BJ (cell line): Measurements from ENCODE around the gene SHISA4. TPM values are rescaled to one million over a fixed set of nuclear protein-coding genes. Genes with fewer than 3 reads are reported as not detected.

ENCODE experiments used
- CTCF ChIA-PET: fragments of 350-600 bp; formaldehyde crosslinking; extraction: SDS; loops from one replicate; lab custom pipeline; 2021; ENCODE audit warnings: antibody characterized with exemption, inconsistent platforms; lab: Yijun Ruan, JAX
- POLR2A ChIA-PET: fragments of 300-600 bp; sonication (Branson Sonifier 250); formaldehyde crosslinking; extraction: SDS; loops from one replicate; lab custom pipeline; 2021; ENCODE audit warnings: antibody characterized with exemption; lab: Charles Lee
- DNase-seq: peaks from one replicate; pipeline ENCODE4 v3.0.0-alpha.2; 2011; ENCODE audit warnings: low read depth
- H3K27me3 ChIP-seq: 2 replicates; pipeline ENCODE4 v1.6.0; 2011; ENCODE audit warnings: low read length; ENCODE audit not compliant: control insufficient read depth, insufficient read depth
- H3K36me3 ChIP-seq: 2 replicates; pipeline ENCODE4 v1.5.1; 2011; ENCODE audit warnings: low read length; ENCODE audit not compliant: control insufficient read depth, insufficient read depth
- H3K4me3 ChIP-seq: 2 replicates; pipeline ENCODE4 v1.5.1; 2011; ENCODE audit warnings: low read depth, mild to moderate bottlenecking, control low read depth, low read length
- polyA plus RNA-seq: library from polyadenylated mRNA; depleted of rRNA; stranded (reverse); fragments of >200 nt; gene quantifications from 2 replicates; pipeline ENCODE4 v1.2.3, GENCODE V29; 2011
- TF ChIP-seq, protein P1 (sequence below): IDR thresholded peaks from 2 replicates; pipeline ENCODE4 v1.5.1; 2011; ENCODE audit warnings: low read depth, mild to moderate bottlenecking, control low read depth, inconsistent platforms, low read length, moderate library complexity; ENCODE audit not compliant: insufficient read depth

Gene SHISA4
- polyA plus RNA-seq, 1 experiment = 72.6 TPM

DNA sequence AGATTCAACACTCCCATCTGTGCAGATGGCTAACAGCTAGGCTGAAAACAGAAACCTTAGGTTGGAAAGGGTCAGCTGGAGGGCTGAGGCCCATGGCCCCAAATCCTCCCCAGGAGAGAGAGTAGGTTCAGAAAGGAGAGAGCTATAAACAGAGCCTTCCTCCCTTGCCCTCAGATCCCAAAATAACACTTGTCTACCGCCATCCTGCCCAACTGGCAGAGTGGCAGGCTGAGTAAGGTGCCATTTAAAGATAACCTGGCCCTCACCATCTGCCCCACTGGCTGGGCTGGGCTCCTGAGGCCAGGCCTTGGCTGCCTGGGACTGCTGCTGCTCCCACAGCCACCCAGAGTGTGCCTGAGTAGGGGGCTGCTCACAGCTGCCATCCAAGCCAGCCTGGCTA is 4.3 kb upstream of the SHISA4 start:
- ChIA-PET CTCF (interaction anchor here (2.2 to 2.9 kb wide), 2 partner anchors 11 to 88 kb away, joined by 5 to 16 read pairs; no protein-coding TSS in a partner anchor), POLR2A (no interaction called here)
- TF ChIP-seq, protein P1, sequence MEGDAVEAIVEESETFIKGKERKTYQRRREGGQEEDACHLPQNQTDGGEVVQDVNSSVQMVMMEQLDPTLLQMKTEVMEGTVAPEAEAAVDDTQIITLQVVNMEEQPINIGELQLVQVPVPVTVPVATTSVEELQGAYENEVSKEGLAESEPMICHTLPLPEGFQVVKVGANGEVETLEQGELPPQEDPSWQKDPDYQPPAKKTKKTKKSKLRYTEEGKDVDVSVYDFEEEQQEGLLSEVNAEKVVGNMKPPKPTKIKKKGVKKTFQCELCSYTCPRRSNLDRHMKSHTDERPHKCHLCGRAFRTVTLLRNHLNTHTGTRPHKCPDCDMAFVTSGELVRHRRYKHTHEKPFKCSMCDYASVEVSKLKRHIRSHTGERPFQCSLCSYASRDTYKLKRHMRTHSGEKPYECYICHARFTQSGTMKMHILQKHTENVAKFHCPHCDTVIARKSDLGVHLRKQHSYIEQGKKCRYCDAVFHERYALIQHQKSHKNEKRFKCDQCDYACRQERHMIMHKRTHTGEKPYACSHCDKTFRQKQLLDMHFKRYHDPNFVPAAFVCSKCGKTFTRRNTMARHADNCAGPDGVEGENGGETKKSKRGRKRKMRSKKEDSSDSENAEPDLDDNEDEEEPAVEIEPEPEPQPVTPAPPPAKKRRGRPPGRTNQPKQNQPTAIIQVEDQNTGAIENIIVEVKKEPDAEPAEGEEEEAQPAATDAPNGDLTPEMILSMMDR = no peak
- DNase-seq = no peak
- no peaks in the 10 kb centered on the region for H3K27me3 ChIP-seq
- H3K4me3 ChIP-seq = no peak overlapping the region
- H3K36me3 ChIP-seq = no peaks in the 10 kb centered on the region

DNA sequence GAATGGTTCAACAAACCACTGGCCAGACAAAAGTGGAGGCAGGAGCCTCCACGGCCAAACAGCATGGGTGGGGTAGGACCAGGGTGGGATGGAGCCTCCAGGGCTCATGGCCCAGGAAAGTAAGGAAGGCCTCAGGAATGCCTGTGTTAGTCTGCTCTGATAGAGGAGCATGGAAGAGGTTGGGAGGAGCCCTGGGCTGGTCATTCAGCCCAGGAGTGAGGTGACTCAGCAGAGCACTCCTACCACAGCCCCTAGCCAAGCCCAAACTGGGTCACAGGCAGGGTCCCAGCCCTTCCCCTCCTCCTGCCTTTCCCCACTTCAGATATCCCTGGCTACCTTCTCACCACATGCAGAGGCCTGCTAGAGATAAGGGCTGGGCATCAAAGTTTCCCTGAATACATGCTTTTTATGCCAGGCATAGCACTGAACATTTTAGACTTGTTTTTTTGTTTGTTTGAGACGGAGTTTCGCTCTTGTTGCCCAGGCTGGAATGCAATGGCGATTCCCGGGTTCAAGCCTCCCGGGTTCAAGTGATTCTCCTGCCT is 3.1 kb upstream of the SHISA4 start:
- TF ChIP-seq, protein P1 = no peak
- POLR2A ChIA-PET = no interaction called here
- Histone ChIP-seq H3K36me3 (no peaks in the 10 kb centered on the region), H3K4me3 (no peak overlapping the region), H3K27me3 (no peaks in the 10 kb centered on the region)
- CTCF ChIA-PET = interaction anchor here (1.3 to 2.5 kb wide), 6 partner anchors 10 to 87 kb away, joined by 3 to 14 read pairs (median 4); partner anchors contain the start of gene LMOD1
- no peak for DNase-seq

DNA sequence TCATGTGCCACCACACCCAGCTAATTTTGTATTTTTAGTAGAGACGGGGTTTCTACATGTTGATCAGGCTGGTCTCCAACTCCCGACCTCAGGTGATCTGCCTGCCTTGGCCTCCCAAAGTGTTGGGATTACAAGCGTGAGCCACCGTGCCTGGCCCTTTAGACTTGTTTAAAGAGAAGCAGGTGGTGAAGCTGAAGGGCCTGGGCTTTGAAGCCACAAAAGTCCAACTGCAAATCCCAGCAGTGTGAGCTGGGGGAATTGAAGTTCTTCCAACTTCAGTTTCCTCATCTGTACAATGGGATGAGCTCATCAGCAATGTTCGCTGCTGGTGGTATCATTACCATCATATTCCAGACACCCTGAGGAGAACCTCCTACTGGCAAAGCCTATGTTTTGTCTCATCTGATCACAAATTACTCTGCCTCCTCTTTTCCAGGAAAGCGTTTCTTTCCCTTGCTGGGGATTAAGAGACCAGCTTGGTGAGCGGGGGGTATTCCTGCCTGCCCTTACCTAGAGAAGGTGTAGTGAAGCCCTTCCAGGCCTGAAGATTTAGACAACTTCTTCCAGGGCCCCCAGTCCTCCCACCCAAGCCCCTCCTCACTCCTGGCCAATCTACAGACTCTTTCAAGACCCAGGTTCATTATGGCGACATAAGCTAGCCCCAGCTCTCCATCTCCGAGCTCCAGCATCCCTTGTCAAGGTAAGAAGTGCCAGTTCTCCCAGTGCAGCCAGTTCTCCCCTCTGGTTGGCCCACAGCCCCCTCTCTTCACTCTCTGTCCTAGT is 2.4 kb upstream of the SHISA4 start:
- H3K27me3 ChIP-seq = no peaks in the 10 kb centered on the region
- ChIA-PET CTCF (interaction anchor here (1.0 to 2.5 kb wide), 9 partner anchors 8 to 87 kb away, joined by 3 to 16 read pairs (median 3); partner anchors contain the start of gene LMOD1), POLR2A (no interaction called here)
- no peak overlapping the region for H3K4me3 ChIP-seq
- TF ChIP-seq, protein P1 = no peak
- DNase-seq = no peak
- H3K36me3 ChIP-seq = no peaks in the 10 kb centered on the region; the same call in 1 of the 2 replicates

DNA sequence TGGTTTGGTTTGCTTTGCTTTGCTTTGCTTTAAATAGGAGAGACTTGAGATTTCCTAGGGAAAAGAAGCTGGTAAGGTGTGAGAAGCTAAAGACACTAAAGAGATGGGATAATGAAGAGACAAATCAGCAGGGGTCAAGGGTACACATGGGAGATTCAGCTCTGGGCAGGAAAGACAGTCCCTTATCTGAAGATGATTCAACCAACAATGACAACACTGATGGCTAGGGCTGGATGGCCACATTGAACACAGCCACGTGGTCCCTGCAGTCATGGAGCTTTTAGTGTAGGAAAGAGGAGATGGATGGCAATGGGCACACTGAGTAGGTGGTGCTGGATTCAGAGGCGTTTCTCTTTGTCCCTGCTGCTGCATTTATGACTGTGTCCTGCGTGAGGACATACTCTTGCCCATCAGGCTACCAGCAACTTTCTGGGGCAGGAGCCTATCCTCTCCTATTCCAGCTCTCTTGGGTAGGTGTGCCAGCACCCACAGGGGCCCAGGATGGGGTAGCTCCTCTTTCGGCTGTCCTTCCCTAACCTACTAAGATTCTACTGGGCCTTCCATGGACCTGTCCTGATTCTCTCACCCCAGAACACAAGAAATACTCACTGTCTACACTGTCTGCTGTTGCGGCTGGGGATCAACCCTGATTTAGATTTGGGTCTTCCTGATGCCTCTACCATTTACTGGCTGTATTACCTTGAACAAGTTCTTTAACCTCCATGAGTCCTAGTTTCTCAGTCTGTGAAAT is 1.4 kb upstream of the SHISA4 start:
- TF ChIP-seq, protein P1 = no peak
- Histone ChIP-seq H3K36me3 (no peaks in the 10 kb centered on the region; the same call in 1 of the 2 replicates), H3K4me3 (no peak overlapping the region), H3K27me3 (no peaks in the 10 kb centered on the region)
- ChIA-PET POLR2A (no interaction called here), CTCF (interaction anchor here (1.0 to 2.5 kb wide), 9 partner anchors 9 to 113 kb away, joined by 3 to 16 read pairs (median 4); no protein-coding TSS in a partner anchor)
- DNase-seq = no peak
